A549 (cell line): ENCODE measurements around the gene MTCL1.

Experiments
- EP300 ChIP-seq, 2 experiments: fragments of >200 bp; sonication (Bioruptor Twin); formaldehyde crosslinking; IDR thresholded peaks; 2 replicates in 1 of 2; 3 replicates in 1 of 2; pipeline ENCODE4 v1.6.1; 2016 to 2017
- KDM1A ChIP-seq: fragments of 200-600 bp; sonication (generic); IDR thresholded peaks from 2 replicates; pipeline ENCODE4 v1.6.1; 2016; ENCODE audit warnings: low read depth, mild to moderate bottlenecking
- POLR2A ChIP-seq: IDR thresholded peaks from 2 replicates; pipeline ENCODE4 v1.6.1; 2012; ENCODE audit warnings: mild to moderate bottlenecking, low read length
- SMC3 ChIP-seq: fragments of >200 bp; sonication (Bioruptor Twin); formaldehyde crosslinking; IDR thresholded peaks from 3 replicates; pipeline ENCODE4 v1.6.1; 2018; ENCODE audit warnings: inconsistent platforms
- TF ChIP-seq, protein P1 (sequence below): fragments of >200 bp; sonication (Bioruptor Twin); formaldehyde crosslinking; IDR thresholded peaks from 3 replicates; pipeline ENCODE4 v1.5.1; 2016

DNA sequence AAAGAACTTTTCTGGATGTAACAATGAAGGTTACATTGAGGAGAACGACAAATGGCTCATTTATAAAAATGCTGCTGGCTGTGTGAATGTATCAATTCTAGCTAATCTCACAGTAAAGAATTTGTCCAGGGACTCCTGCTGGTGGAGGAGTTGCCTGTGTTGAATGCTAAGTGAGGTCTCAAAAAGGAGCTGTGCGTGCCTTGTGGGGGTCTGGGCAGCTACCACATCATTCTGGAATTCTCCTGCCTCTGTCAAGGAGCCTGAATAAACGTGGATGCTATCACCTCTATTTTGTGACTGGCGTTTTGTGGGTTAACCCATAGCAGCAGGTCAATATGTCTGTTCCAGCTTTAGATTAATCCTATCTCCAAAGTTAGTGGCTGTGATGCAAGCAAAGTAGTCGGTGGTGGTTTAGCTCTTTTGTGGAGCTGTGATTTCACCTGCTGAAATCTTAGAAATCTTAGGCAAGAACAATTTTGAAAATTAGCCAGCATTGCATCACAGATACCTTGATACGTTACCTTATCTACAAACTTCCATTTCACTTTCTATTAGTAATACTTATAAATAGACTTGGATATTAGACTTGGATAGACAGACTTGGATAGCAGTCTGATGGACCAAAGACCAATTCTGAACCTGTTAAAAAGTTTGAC lies 96.8 kb downstream of the MTCL1 start:
- TF ChIP-seq POLR2A (no peak), KDM1A (no peak), SMC3 (no peak), EP300 (IDR thresholded peaks at IDR 0.05) (no peak)
- TF ChIP-seq, protein P1, sequence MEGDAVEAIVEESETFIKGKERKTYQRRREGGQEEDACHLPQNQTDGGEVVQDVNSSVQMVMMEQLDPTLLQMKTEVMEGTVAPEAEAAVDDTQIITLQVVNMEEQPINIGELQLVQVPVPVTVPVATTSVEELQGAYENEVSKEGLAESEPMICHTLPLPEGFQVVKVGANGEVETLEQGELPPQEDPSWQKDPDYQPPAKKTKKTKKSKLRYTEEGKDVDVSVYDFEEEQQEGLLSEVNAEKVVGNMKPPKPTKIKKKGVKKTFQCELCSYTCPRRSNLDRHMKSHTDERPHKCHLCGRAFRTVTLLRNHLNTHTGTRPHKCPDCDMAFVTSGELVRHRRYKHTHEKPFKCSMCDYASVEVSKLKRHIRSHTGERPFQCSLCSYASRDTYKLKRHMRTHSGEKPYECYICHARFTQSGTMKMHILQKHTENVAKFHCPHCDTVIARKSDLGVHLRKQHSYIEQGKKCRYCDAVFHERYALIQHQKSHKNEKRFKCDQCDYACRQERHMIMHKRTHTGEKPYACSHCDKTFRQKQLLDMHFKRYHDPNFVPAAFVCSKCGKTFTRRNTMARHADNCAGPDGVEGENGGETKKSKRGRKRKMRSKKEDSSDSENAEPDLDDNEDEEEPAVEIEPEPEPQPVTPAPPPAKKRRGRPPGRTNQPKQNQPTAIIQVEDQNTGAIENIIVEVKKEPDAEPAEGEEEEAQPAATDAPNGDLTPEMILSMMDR, result no peak
